Measurements from ENCODE around the gene C11orf71.

Gene C11orf71, protein sequence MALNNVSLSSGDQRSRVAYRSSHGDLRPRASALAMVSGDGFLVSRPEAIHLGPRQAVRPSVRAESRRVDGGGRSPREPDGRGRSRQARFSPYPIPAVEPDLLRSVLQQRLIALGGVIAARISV

DNA sequence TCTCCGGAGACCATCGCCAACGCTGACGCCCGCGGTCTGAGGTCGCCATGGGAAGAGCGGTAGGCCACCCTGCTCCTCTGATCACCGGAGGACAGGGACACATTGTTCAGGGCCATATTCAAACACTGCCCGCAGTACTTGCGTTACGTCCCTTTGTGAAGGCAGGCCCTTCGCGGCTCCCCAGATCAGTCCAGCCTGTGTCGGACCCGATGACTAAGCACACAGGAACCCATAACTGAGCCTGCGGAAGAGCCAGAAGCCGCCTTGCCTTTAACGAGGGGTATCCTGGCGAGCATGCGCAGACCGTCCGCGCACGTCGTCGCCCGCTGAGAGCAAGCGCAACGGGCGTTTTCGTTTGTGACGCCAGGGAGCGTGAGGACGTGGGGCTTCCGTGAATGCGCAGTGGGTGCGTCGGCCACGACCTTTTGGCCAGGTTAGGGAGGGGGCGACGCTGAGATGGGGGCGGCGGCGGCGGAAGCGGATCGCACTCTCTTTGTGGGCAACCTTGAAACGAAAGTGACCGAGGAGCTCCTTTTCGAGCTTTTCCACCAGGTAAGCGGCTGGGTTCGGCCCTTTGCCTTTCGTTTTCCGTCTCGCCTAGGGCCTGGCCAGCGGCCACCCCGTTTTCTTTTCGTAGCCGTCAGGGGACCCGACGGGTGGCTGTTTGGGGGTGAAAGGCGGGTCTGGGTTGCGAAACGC, at the start of gene C11orf71, which contains the start of gene RBM7:
Gene C11orf71, minus strand, starts transcription at position 296 of the 699 bp plus-strand sequence. Its CDS starts 180 bp downstream, at position 116.
Gene RBM7, plus strand, starts transcription at position 451 of the 699 bp plus-strand sequence. Its CDS starts 6 bp downstream, at position 457.
- peak; percentile 97 to 98 for DNase-seq (ENCODE audit: low read depth in 2 of 2)

DNA sequence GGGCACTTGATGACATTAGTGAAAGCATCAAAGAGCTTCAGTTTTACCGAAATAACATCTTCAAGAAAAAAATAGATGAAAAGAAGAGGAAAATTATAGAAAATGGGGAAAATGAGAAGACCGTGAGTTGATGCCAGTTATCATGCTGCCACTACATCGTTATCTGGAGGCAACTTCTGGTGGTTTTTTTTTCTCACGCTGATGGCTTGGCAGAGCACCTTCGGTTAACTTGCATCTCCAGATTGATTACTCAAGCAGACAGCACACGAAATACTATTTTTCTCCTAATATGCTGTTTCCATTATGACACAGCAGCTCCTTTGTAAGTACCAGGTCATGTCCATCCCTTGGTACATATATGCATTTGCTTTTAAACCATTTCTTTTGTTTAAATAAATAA, 49.5 kb upstream of the C11orf71 start:
- DNase-seq (ENCODE audit: low read depth in 2 of 2), result no peak

DNA sequence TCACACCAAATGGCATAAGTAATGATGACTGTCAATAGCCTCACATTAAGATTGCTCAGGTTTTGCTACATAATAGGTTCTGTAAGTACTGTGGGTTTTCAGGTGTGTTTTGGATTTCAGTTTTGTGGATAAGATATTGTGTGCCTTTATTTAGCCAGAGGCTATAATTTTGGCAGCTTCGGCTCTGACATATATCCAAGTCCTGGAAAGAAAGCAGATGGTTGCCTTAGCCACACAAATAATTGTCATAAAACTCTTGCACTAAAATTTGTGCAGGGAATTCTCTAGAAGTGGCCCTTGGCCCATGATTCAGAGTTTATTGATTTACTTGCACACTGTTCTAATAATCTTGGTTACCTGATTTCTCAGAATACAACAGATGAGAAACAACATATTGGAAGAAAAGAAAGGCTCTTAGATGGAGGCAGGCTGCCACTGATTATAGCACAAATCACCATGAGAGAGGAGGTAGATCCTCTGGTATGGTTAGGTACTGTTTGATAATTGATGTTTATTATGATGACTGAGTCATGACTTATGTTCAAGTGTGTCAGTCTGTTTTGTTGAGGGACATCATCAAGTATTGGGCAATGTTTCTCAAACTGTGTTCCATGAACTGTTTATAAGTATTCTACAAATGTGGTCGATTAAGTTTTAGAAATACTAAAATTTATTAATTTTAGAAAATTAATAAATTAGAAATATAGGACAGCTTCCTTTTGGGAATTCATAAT, 48.6 kb upstream of the C11orf71 start:
- no peak for DNase-seq (ENCODE audit: low read depth in 2 of 2)

DNA sequence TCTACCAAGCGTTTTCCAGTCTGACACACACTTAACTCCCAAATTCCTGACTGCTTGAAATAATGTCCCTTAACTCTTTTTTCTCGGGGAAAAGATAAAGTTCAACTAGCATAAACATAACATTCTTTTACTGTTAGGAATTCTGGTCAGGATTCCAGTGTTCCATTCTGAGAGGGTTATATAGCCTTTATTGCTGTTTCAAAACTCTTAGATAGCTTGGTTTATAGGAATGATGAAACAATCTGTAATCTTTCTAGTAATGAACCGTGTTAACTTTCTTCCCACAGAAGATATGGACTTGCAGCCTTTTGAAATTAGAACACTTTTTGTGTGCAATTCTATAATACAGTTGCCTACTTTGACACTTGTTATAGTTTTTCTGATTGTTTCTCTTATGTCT, 47.6 kb upstream of the C11orf71 start:
- DNase-seq (ENCODE audit: low read depth in 2 of 2), result no peak

DNA sequence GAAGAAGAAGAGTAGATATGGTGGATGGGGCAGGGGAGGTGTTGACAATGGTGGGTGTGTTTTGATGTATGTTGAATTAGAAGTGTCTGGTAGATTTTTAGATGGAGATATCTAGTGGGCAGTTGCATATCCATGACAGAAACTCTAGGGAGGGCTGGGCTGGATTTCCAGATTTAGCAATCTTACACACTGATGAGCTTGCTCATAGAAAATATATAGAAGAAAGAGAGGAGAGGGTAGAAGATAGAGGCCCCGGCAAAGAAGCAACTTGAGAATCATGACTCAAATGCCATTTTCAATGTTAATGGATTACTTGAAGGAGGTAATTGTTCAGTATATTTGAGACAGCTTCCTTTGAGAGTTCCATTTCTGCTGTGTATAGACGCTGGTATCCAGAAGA, 47.1 kb upstream of the C11orf71 start:
- DNase-seq (ENCODE audit: low read depth in 2 of 2), result no peak

DNA sequence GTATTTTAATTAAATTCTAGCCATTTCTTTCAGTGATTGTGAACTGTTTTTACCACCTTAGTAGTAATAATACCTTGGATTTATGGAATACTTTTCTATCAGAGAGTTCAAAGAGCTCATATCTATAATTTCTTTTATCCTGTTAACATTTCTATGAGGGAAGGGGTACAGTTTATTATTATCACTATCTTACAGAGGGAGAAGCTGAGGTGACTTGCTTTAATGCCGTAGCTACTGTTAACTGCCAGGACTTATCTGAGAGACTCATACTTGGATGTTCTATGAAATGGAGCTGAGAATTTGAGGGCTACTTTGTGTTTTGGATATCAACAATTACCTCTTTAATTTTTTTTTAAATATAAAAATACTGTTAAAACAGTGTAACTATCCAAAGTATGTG, 42.2 kb upstream of the C11orf71 start:
- no peak for DNase-seq (ENCODE audit: low read depth in 2 of 2)

DNA sequence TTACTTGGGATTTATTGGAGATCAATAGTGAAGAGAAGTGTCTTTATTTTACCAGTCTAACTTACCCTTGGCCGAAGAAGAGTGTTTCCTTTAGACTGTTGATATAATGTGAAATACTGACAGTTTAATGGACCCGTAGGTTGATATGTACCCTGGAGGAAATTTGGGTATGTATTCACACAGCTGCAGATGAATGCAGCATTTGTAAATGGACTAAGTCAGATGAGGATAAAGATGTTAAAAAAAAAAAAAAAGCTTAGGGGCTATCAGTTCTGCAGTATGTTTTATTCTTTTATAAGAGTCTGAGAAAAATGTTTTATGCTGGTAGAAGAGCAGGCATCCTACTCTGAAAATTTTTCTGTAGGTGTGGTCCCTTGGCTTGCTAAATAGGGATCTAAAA, 41.6 kb upstream of the C11orf71 start:
- no peak for DNase-seq (ENCODE audit: low read depth in 2 of 2)

DNA sequence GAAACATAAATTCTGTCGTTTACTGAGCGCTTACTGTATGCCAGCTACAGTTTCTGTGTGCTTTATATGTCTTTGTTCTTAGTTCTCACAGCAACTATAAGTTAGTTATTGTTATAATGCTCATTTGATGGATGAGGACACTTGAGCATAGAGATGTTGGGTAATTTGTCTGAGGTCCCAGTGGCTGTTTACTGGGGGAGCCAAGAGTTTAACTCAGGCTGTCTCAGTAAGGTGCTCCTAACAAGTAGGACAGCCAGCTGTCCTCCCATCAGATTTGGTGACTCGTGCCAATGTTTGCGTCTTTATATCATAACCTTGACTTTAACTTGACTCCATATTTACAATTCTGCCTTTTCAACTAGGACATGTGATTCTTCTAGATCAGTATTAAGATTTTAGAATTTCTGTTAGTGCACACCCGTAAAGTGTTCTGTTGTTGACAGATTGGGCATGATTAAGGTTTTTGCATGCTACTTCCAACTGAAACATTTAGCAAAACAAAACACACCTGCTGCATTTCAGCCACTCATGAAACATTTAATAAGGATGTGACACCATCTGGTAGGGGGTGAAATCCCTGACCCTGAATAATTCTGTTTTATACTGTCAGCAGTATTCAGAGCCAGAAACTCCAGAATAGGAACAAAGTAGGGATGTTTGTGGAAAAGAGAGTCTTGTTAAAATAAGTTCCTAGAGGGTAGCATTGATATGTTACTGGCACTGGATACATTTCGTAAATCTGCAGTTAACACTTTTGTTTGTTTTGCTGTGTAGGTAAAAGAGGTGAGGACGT, 40.9 kb upstream of the C11orf71 start:
- DNase-seq (ENCODE audit: low read depth in 2 of 2), result no peak

DNA sequence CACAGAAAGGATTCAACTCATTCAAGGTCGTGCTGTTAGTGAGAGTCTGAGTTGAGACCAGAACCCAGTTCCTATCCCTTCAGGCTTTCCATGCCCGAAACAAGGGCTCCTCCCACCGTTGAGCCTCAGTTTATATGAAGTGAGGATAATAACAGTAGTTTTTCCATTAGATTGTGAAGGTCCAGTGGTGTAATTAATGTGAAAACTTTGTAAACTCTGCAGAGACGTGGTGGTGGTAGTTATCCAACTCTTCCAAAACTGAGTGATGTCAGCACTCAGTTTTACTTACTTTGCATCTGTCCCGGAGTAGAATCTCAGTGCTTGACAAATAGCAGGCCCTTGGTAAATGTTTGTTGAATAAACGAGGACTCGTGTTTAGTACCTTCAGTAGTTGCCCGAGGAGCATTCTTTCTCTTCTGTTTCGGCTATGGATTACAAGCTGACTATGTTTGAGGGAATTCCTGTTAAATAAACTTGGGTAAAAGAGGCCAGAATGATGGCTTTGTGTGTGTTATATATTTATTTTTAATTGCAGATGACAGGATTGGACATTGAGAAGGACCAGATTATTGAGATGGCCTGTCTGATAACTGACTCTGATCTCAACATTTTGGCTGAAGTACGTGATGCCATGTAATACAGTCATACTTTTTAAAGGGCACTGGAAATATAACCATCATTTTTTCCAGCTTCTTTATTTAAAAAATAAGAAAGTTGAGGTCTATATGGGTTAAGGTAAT, 40.0 kb upstream of the C11orf71 start:
- no peak for DNase-seq (ENCODE audit: low read depth in 2 of 2)

DNA sequence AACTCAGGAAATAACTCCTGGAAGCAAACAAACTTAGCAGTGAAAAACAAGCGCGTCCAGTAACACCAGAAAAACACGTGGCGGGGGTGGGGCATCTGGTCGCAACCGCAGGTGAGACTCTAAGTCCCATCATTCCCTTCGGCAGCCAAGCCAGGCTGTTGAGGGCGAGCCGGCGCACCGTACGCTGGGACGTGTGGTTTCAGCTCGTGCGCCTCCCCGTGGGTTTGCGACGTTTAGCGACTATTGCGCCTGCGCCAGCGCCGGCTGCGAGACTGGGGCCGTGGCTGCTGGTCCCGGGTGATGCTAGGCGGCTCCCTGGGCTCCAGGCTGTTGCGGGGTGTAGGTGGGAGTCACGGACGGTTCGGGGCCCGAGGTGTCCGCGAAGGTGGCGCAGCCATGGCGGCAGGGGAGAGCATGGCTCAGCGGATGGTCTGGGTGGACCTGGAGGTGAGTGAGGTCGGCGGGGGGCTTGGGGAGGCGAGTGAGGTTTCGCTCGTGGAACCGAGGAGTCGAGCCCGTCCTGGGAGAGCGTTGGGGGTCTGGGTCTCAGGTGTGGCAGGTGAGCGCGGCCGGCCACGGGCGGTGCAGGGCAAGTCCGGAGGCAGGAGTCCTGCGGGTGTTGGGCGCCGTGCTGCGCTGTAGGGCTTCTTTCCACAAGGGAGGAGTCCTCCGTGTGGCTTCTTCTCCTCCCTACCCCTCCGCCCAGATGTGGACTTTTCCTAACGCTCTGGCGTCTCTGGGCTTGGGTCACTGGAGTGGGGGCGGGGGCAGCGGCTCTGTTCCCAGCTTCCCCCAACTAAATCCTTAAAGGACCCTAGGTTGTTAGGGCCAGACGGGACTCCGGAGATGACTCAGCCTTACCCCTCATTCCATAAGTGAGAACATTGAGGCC, 39.2 kb upstream of the C11orf71 start, which contains the start of gene REXO2:
Gene REXO2, plus strand, starts transcription at position 239 of the 892 bp plus-strand sequence. Its CDS starts 62 bp downstream, at position 301.
- DNase-seq (ENCODE audit: low read depth in 2 of 2), result peak; percentile 90

DNA sequence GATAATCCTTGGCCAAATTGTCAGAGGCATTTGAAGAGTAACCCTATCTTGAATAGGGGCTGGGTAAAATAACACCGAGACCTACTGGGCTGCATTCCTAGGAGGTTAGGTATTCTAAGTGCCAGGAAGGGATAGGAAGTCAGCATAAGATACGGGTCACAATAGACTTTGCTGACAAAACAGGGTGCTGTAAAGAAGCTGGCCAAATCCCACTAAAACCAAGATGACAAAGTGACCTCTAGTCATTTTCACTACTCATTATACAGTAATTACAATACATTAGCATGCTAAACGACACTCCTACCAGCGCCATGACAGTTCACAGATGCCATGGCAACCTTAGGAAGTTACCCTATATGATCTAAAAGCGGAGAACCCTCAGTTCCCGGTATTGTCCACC, 38.0 kb upstream of the C11orf71 start:
- DNase-seq (ENCODE audit: low read depth in 2 of 2), result no peak

DNA sequence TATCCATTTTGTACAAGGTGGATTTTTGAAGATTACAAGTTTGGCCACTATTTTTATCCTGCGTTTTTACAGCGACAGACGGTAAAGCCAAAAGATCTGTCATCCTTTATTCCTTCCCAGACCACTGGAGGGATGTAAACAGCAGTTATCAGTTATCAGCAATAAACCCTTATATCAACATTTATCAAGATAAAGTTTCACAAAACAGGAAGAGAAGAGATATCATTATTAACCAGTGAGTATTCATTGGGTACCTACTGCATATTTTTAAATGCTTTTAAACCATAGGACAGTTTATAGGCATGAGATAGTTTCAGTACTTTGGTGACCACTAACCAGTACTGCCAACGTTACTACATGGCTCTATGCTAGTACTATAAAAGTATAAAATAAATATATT, 33.1 kb upstream of the C11orf71 start:
- no peak for DNase-seq (ENCODE audit: low read depth in 2 of 2)

DNA sequence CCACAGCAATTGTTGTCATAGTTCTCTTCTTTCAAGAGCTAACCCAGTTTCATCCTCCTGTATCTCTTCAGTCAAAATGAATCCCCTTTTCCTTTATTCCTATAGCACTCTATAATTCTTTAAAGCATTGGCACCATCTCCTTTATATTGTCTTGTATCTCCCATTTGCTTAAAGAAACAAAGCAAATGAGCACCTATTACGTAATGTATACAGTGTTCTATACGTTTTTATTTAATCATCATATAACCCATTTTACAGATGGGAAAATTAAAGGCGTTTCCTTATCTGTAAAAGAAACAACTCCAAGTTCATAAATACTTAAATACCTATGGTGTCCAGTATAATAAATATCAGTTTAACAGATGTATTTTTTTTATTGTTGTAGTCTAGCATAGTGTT, 32.6 kb upstream of the C11orf71 start:
- DNase-seq (ENCODE audit: low read depth in 2 of 2), result no peak

DNA sequence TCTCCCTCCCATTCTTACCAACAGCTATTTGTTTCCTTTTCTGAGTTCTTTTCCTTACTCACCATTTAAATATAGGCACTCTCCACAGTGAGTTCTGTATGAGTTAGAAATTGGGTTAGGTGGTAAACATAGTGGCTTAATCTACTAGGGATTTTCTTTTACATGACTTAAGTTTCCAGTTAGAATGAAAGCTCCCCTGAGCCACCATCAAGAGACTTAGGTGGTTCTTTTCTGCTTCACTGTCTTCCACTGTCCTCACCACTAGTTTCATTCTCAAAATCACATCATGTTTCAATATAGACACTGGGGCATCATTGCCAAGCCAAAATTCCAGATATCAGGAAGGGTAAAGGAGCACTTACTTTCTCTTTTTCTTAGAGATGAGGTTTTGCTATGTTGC, 30.0 kb upstream of the C11orf71 start:
- no peak for DNase-seq (ENCODE audit: low read depth in 2 of 2)

DNA sequence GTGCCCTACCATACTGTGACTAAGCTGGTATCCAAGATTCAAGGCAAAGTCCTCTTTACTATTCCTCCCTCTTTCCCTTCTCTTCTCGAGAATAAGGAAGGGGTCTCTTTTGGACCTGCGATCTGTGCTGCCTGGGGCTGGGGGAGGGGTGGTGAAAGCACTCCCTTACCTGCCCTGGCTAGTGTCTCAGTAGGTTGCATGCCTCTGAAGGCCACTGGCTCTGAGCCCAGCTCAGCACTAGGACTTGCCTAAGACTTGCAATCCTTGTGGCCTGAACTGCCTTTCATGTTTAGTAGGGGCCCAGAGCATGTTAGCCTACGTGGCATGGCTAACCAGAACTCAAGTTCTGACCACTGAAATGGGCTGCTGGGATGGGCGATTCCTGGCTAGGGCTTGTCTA, 26.0 kb upstream of the C11orf71 start:
- no peak for DNase-seq (ENCODE audit: low read depth in 2 of 2)

DNA sequence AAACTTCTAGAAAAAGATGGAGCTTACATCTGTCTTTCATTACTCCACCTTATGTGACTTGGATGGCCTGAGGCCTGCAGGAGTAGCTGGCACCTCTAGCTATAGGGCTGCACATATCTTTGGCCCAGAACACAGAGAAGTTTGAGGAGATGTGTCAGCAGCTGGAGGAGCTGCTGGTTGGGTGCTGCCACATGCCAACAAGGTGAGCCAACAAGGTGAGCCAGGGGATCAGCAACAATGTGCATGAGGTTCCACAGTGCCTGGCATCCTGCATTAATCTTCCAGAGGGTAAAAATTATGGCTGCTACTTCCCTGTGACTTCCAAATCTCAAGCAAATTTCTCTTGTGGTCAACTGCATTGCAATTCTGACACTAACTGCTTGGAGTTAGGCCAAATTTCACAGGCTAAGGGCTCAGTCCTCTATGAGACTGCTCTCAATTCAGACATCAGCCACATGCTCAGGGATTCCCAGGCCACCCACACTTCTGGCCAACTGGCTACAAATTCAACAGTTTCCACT, 16.2 kb upstream of the C11orf71 start:
- no peak for DNase-seq (ENCODE audit: low read depth in 2 of 2)

DNA sequence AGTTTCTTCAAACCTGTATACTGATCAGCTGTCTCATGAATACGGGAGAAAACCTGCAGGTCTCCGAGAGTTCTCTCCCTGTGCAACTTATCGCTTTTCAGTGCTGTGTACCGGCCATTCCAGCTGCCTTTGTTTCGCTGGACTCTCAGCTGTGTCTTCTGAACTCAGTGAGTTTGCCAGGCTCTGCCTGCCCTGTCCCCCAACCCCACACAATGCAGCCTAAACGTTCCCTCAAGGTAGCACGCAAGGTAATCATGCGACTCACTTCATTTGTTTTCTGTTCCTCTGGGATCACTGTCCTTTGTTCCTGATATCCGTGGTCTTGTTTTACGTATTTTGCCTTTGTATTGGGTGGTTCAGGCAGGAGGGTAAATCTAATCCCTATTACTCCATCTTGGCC, 13.6 kb upstream of the C11orf71 start:
- DNase-seq (ENCODE audit: low read depth in 2 of 2), result no peak

DNA sequence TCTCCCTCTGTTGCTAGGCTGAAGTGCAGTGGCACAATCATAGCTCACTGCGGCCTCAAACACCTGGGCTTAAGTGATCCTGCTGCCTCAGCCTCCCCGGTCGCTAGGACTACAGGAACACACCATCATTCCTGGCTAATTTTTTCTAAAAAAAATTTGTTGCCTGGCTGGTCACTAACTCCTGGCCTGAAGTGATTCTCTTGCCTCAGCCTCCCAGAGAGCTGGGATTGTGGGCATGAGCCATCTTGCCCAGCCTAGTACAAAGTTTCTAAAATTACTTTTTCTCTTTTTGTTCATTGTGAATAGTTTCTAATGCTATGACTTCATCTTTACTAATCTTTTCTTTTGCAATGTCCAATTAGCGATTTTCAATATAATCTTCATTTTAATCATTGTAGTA, 12.6 kb upstream of the C11orf71 start:
- DNase-seq (ENCODE audit: low read depth in 2 of 2), result no peak

DNA sequence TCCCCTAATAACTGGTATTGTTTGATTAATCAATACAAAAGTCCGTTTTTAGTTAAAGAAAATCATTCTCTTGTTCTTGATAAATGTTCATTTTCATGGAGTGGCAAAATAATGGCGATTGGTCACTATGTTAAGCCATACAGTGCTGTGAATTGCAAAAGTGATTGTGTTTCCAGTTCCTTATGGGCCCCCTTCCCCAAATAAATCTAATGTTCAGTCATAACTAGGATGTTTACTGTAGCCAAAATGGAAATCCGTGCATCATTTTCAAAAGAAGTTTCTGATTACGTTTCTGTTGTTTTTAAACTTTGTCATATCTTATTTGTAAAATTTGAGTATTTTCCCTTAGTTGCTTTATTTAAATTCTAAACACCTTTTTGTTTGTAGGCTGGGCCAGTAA, 1.0 kb upstream of the C11orf71 start:
- DNase-seq (ENCODE audit: low read depth in 2 of 2), result no peak

DNA sequence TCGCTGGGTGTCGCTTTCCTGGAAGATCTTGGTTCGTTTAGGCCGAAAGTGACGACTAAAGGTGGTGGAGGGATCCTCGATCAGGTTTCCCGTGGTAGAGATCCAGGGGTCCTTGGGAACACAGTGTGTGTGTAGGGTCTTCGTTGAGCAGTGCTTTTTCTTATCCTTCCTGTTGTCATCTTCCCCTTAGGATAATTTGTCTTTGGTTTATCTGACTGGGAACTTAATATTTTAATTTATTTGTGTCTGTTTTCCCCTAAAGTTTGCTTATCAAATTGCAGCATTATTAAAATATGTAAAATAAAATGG, 558 bp upstream of the C11orf71 start:
- no peak for DNase-seq (ENCODE audit: low read depth in 2 of 2)
